KMS-11 (cell line): ENCODE data around the gene PRMT7.

Source experiments
- H2AFZ ChIP-seq: fragments of 200-600 bp; sonication (generic); 2 replicates; pipeline ENCODE4 v1.6.1; 2016; ENCODE audit warnings: antibody characterized with exemption, mixed run types, low read depth
- H3K27ac ChIP-seq: fragments of 200-600 bp; sonication (generic); 2 replicates; pipeline ENCODE4 v1.6.1; 2016; ENCODE audit warnings: mild to moderate bottlenecking, mixed run types
- H3K27me3 ChIP-seq: fragments of 200-600 bp; sonication (generic); 2 replicates; pipeline ENCODE4 v1.6.1; 2017; ENCODE audit warnings: mild to moderate bottlenecking, low read depth, mixed run types, moderate library complexity; ENCODE audit not compliant: insufficient read depth
- H3K36me3 ChIP-seq: fragments of 200-600 bp; sonication (generic); 2 replicates; pipeline ENCODE4 v1.6.1; 2017; ENCODE audit warnings: mild to moderate bottlenecking, mixed run types; ENCODE audit not compliant: insufficient read depth
- H3K4me1 ChIP-seq: fragments of 200-600 bp; sonication (generic); 2 replicates; pipeline ENCODE4 v1.6.1; 2016; ENCODE audit warnings: mild to moderate bottlenecking, low read depth, mixed run types; ENCODE audit not compliant: poor library complexity, severe bottlenecking
- H3K4me2 ChIP-seq: fragments of 200-600 bp; sonication (generic); 2 replicates; pipeline ENCODE4 v1.7.0; 2016; ENCODE audit warnings: mild to moderate bottlenecking, mixed run types
- H3K4me3 ChIP-seq: fragments of 200-600 bp; sonication (generic); IDR thresholded peaks from 2 replicates; pipeline ENCODE4 v1.6.1; 2017; ENCODE audit warnings: low read depth, low read length, mixed read lengths; ENCODE audit not compliant: insufficient read depth
- H3K79me2 ChIP-seq: fragments of 200-600 bp; sonication (generic); 2 replicates; pipeline ENCODE4 v1.6.1; 2016; ENCODE audit warnings: low read depth, mixed run types; ENCODE audit not compliant: insufficient read depth
- H3K9ac ChIP-seq: fragments of 200-600 bp; sonication (generic); 2 replicates; pipeline ENCODE4 v1.6.1; 2016; ENCODE audit warnings: mild to moderate bottlenecking, mixed run types
- H4K20me1 ChIP-seq: fragments of 200-600 bp; sonication (generic); 2 replicates; pipeline ENCODE4 v1.6.1; 2016; ENCODE audit warnings: mild to moderate bottlenecking, mixed run types; ENCODE audit not compliant: insufficient read depth
- TF ChIP-seq, protein P1 (sequence below): fragments of 200-600 bp; sonication (generic); conservative IDR thresholded peaks from 2 replicates; pipeline ENCODE4 v1.6.1; 2017; ENCODE audit warnings: low read depth, mild to moderate bottlenecking, antibody characterized with exemption, low read length, moderate library complexity, mixed read lengths

Gene PRMT7

DNA sequence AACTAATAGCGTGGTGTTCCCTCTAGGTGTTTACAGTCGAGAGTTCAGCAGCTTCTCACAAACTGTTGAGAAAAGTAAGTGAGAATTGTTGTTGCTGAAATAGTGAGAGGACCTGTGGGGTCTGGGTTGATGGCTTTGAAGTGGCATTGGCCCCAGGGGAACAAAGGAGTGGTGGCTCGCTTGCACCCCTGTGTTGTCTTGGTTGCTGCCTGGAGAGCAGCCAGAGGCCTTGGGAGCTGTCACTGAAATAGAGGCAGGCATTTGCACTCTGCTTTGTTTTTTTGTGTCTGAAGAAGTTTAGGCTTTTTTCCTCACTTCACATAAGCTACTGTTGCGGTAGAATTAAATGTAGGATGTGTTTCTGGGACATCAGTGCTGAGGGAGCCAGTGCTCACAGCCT, 36.8 kb downstream of the PRMT7 start:
- no peak overlapping the region for H3K27ac ChIP-seq
- no peak overlapping the region for H3K9ac ChIP-seq
- no peaks in the 10 kb centered on the region for H4K20me1 ChIP-seq
- no peaks in the 10 kb centered on the region for H3K79me2 ChIP-seq
- no peaks in the 10 kb centered on the region; the same call in 1 of the 2 replicates for H3K36me3 ChIP-seq
- no peak overlapping the region for H2AFZ ChIP-seq
- TF ChIP-seq, protein P1, sequence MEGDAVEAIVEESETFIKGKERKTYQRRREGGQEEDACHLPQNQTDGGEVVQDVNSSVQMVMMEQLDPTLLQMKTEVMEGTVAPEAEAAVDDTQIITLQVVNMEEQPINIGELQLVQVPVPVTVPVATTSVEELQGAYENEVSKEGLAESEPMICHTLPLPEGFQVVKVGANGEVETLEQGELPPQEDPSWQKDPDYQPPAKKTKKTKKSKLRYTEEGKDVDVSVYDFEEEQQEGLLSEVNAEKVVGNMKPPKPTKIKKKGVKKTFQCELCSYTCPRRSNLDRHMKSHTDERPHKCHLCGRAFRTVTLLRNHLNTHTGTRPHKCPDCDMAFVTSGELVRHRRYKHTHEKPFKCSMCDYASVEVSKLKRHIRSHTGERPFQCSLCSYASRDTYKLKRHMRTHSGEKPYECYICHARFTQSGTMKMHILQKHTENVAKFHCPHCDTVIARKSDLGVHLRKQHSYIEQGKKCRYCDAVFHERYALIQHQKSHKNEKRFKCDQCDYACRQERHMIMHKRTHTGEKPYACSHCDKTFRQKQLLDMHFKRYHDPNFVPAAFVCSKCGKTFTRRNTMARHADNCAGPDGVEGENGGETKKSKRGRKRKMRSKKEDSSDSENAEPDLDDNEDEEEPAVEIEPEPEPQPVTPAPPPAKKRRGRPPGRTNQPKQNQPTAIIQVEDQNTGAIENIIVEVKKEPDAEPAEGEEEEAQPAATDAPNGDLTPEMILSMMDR = no peak
- no peaks in the 10 kb centered on the region for H3K27me3 ChIP-seq
- H3K4me1 ChIP-seq = no peaks in the 10 kb centered on the region
- H3K4me3 ChIP-seq = no peak overlapping the region
- H3K4me2 ChIP-seq = no peak overlapping the region

DNA sequence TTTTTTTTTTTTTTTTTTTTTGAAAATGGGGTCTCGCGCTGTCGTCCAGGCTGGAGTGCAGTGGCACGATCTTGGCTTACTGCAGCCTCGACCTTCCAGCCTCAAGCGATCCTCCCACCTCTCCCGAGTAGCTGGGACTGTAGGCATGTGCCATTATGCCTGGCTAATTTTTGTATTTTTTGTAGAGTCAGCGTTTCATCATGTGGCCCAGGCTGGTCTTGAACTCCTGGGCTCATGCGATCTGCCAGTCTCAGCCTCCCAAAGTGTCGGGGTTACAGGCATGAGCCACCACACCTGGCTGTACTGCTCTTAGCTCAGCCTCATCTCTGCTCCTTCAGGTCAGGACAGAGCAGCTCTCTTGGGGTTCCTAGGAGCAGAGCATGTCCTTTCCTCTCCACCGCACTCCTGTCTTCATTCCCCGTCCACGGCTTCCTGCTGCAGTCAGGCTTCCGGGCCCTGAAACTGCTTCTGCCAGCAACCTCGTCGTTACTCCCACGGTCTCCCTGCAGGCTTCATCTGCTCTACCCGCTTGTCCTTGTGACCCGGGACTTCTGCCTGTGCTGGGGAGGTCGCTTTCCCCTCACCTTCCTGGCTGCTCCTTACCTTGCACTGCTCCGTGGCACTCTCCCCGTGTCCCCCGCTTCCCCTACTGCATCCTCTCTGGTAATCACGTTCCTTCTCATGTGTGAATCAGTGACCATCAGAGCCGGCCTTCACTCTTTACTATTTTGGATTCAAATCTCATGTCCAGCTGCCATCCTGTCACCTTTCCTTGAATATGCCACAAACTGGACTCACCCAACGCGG, 38.0 kb downstream of the PRMT7 start:
- H3K27me3 ChIP-seq = no peaks in the 10 kb centered on the region
- H3K4me2 ChIP-seq = no peak overlapping the region
- no peak overlapping the region for H2AFZ ChIP-seq
- no peak overlapping the region for H3K4me3 ChIP-seq
- H3K27ac ChIP-seq = no peak overlapping the region
- TF ChIP-seq, protein P1 = no peak
- H3K79me2 ChIP-seq = no peaks in the 10 kb centered on the region
- H3K36me3 ChIP-seq = no peaks in the 10 kb centered on the region; the same call in 1 of the 2 replicates
- H3K4me1 ChIP-seq = no peaks in the 10 kb centered on the region
- H3K9ac ChIP-seq = no peak overlapping the region
- H4K20me1 ChIP-seq = no peaks in the 10 kb centered on the region

DNA sequence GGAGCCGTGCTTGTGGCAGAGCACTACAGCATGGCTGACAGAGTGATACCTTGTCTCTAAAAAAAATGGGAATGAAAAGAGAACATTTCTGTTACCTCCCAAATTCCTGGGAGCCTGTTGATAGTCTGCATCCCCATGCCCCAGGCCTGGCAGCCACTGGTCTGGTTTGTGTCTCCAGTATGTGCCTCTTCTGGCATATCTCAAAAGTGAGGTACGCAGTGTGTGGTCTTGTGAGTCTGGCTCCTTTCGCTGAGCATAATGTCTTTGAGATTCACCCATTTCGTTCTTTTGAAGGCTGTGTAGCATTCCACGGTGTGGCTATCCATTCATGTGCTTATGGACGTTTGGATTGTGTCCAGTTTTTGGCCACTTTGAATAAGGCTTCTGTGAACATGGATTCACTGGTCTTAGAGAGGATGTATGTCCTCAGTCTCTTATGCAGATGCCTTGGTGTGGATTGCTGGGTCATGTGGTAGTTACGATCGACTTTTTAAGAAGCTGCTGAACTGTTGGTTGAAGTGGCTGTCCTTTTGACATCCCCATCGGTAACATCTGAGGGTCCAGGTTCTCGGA, 39.1 kb downstream of the PRMT7 start:
- H4K20me1 ChIP-seq = no peaks in the 10 kb centered on the region
- no peaks in the 10 kb centered on the region for H3K79me2 ChIP-seq
- H2AFZ ChIP-seq = no peak overlapping the region
- no peaks in the 10 kb centered on the region; the same call in 1 of the 2 replicates for H3K36me3 ChIP-seq
- no peak overlapping the region for H3K9ac ChIP-seq
- no peak overlapping the region for H3K4me2 ChIP-seq
- H3K27me3 ChIP-seq = no peaks in the 10 kb centered on the region
- no peak overlapping the region for H3K27ac ChIP-seq
- peaks cover under 1% of the 10 kb centered on the region for H3K4me1 ChIP-seq
- TF ChIP-seq, protein P1 = no peak
- no peak overlapping the region for H3K4me3 ChIP-seq

DNA sequence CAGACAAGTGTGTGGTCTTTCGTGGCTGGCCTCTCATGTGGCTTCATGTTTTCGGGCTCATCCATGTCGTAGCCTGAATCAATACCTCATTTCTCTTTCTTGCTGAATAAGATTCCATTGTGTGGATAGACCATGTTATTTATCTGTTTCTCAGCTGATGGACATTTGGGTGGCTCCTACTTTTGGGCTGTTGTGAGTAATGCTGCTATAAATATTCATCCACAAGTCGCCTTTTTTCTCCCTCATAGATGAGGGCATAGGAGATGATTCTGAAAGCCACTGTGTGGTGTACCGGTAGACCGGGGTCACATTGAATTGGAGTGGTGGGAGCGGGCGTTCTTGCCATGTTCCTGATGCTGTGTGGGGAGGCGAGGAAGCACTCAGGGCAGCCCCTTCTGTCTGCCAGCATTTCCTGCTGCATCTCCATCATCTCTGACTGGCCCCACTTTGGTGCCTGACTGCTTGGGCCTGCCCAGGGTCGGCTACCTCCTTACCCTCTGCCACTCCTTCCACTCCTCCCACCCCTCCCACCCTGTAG, 40.1 kb downstream of the PRMT7 start:
- Histone ChIP-seq H3K4me3 (no peak overlapping the region), H3K27ac (no peak overlapping the region), H3K9ac (no peak overlapping the region), H3K4me2 (no peak overlapping the region), H3K36me3 (no peaks in the 10 kb centered on the region; the same call in 1 of the 2 replicates), H3K27me3 (no peaks in the 10 kb centered on the region), H3K79me2 (no peaks in the 10 kb centered on the region), H2AFZ (no peak overlapping the region), H3K4me1 (peaks cover 10% of the 10 kb centered on the region), H4K20me1 (no peaks in the 10 kb centered on the region)
- TF ChIP-seq, protein P1 = no peak
